Pancreas (tissue), 10 donors: Measurements from ENCODE around the gene IFNAR1. TPM values are rescaled to one million over a fixed set of nuclear protein-coding genes. Genes with fewer than 3 reads are reported as not detected.
"Not testable (repeated sequence)": the region's sequence is repeated elsewhere in the genome, so short reads cannot be mapped to it uniquely, and the experiment has no call there.

ENCODE experiments used
- ATAC-seq, 4 donors: fragments of 200-7000 bp; cut with Tn5 transposase; one replicate each; pipeline versions ENCODE4 v1.8.0 to v1.9.1; 2020; ENCODE audit warnings: mild to moderate bottlenecking in 4 of 4, moderate library complexity in 4 of 4
- DNase-seq, 6 donors: peaks; one replicate each; pipeline ENCODE4 v3.0.0-alpha.2; 2020
- FAIRE-seq: peaks from 2 replicates; lab custom pipeline; 2012; peaks lifted over from hg19 to GRCh38; lab: Jason Lieb, UNC
- H3K27ac ChIP-seq, 4 donors: fragments of 200-600 bp; sonication (generic); 1 replicate in 3 of 4; 2 replicates in 1 of 4; pipeline versions ENCODE4 v1.5.0 to v1.8.0; 2020
- H3K27me3 ChIP-seq, 4 donors: fragments of 200-600 bp; one replicate each; pipeline ENCODE4 v1.8.0; 2021
- H3K36me3 ChIP-seq, 3 donors: fragments of 200-600 bp; sonication (generic) in 1 of 3; one replicate each; pipeline versions ENCODE4 v1.5.0 to v1.8.0; 2020 to 2021
- H3K4me1 ChIP-seq, 3 donors: fragments of 200-600 bp; one replicate each; pipeline ENCODE4 v1.8.0; 2021
- H3K4me3 ChIP-seq, 4 donors: fragments of 200-600 bp; sonication (generic) in 2 of 4; one replicate each; pipeline versions ENCODE4 v1.5.0 to v1.8.0; 2020 to 2021
- H3K9me3 ChIP-seq, 4 donors: fragments of 200-600 bp; one replicate each; pipeline ENCODE4 v1.8.0; 2021
- CTCF ChIP-seq, 4 donors: fragments of 200-600 bp; sonication (generic) in 3 of 4; IDR thresholded peaks; one replicate each; pipeline versions ENCODE4 v1.5.0 to v1.8.0; 2021; ENCODE audit warnings: antibody characterized with exemption in 4 of 4
- WGBS, 2 donors: extraction: QIAGEN DNeasy Blood & Tissue Kit; methylation state at CpG; one replicate each; pipeline ENCODE4 v1.1.7; 2013; 5-methylcytosine and 5-hydroxymethylcytosine counted together
- intact Hi-C, 3 donors: fragments of 100-400 bp; cut with DNase I; formaldehyde crosslinking; loops; one replicate each; pipeline versions ENCODE4 v1.11.1 to v1.14.2; 2022
- polyA plus RNA-seq, 2 donors: library from polyadenylated mRNA; stranded (reverse); fragments of 200-250 nt; gene quantifications; one replicate each; pipeline ENCODE4 v1.2.3, GENCODE V29; 2013
- total RNA-seq, 6 donors: library from RNA; stranded (reverse); fragmentation: NEBNext Ultra II Directional in 4 of 6; extraction: Animal tissue kit (Norgen Biotek cat#: 25700) in 4 of 6; gene quantifications; one replicate each; pipeline versions ENCODE4 v1.2.1 to v1.2.4, GENCODE V29; 2021 to 2023
- donor health status: healthy with polysubstance abuse.
- donor health status: DM: no; HTN: no; CAD: no; lungs with moderate emphysema.
- donor health status: DM: no; HTN: no; CAD: no.
- donor health status: control.
- donor health status: control.
- donor health status: Bipolar disorder and iron deficiency.
- donor health status: DM: yes; HTN: yes; CAD: no.
- donor health status: DM: no; HTN: no; CAD: no.
- donor health status: DM: no; HTN: no; CAD: no.
- donor health status: DM: yes; HTN: yes; CAD: no.

IFNAR1 gene
- total and polyA plus RNA-seq, 8 donors, result 7.5 to 48.5 (median 23.1) TPM

GRCh38 chr21:33315946-33316710, 8.6 kb upstream of the IFNAR1 start:
- Histone ChIP-seq H3K4me3 (no peak overlapping the region), H3K27ac (no peak overlapping the region), H3K9me3 (no peaks in the 10 kb centered on the region), H3K27me3 (no peaks in the 10 kb centered on the region), H3K36me3 (no peaks in the 10 kb centered on the region), H3K4me1 (no peaks in the 10 kb centered on the region)
- ATAC-seq (no peak), FAIRE-seq (no peak), DNase-seq (no peak)
- TF ChIP-seq CTCF (IDR thresholded peaks at IDR 0.05), result no peak
- 70 to 72% methylated on average over 5 of the region's 5 CpGs for WGBS, 2 donors
- intact Hi-C loops, result no loop called here

DNA sequence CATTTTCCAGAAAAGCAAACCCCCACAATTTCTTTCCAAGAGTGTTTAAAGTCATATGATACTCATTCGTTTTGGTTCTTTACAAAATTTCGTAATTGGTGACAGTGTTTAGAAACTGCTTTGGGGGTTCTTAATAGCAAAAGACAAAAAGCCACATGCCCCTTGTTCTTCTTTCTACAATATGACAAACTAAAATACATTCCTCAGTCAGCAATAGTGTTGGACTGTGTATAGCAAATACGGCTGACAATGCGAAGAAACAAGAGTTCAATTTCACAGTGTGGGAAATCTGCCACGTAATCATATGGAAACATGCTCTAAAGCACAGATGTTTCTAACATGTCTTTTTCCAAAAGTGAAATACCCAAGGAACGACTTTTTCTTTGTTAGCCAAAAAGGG, 7.6 kb upstream of the IFNAR1 start:
- H3K27me3 ChIP-seq, result no peaks in the 10 kb centered on the region
- intact Hi-C loops, result no loop called here
- ATAC-seq, result peak in 3 of 4 donors; percentile 25 to 50 (median 39)
- H3K4me1 ChIP-seq, result no peaks in the 10 kb centered on the region
- H3K9me3 ChIP-seq, result no peaks in the 10 kb centered on the region
- no peaks in the 10 kb centered on the region for H3K36me3 ChIP-seq
- H3K27ac ChIP-seq, result no peak overlapping the region
- TF ChIP-seq CTCF (IDR thresholded peaks at IDR 0.05), result no peak
- WGBS, 2 donors, result 28 to 32% methylated on average over 6 of the region's 6 CpGs
- H3K4me3 ChIP-seq, result no peak overlapping the region
- no peak for FAIRE-seq
- no peak for DNase-seq

DNA sequence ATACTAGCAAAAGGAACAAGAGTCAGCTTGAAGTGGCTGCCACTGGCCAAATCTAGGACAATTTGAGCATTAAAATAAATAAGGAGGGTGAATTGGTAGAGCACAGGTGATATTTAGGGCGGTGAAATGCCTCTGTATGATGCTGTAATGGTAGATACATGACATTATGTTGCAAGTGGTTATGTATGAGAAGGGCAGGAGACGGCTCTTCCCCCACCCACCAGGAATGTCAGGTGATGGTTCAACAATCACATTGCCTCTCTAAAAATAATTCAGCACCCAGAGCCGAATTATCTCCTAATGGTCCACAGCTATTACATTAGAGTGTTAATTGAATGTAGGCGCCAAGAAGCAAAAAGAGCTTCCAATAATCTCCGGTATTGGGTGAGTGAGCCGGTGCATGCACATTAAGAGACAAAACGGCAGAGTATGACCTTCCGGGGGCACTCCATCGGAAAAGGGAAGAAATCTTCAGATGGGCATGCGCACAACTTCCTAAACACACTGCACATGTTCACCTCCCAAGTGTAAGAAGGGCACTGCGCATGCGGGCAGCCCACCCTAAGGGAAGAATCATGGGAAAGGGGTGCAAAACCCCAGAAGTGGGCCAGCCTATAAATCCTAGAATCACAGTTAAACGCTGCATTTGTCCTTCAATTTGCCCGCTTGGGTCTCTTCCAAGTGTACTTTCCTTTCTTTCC, 6.8 kb upstream of the IFNAR1 start:
- 87% methylated on average over 14 of the region's 14 CpGs for WGBS, 2 donors
- H3K4me3 ChIP-seq, result no peak overlapping the region
- ATAC-seq, result no peak
- no peak overlapping the region for H3K27ac ChIP-seq
- H3K4me1 ChIP-seq, result no peaks in the 10 kb centered on the region
- no peak for TF ChIP-seq CTCF (IDR thresholded peaks at IDR 0.05)
- no peaks in the 10 kb centered on the region for H3K36me3 ChIP-seq
- intact Hi-C loops, result no loop called here
- FAIRE-seq, result no peak
- no peaks in the 10 kb centered on the region for H3K9me3 ChIP-seq
- H3K27me3 ChIP-seq, result no peaks in the 10 kb centered on the region
- DNase-seq, result no peak

DNA sequence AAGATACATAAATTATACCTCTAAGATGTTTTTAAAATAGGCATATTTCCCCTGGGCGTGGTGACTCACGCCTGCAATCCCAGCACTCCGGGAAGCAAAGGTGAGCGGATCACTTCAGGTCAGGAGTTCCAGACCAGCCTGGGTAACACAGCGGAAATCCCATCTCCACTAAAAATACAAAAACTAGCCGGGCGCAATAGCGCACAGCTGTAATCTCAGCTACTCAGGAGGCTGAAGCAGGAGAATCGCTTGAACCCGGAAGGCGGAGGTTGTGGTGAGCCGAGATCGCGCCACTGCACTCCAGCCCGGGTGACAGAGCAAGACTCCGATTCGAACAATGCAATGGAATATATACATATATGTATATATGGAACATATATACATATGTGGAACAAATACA, 3.8 kb upstream of the IFNAR1 start:
- FAIRE-seq, H3K9me3 ChIP-seq, ATAC-seq, H3K36me3 ChIP-seq, H3K4me3 ChIP-seq, DNase-seq, H3K27me3 ChIP-seq, H3K4me1 ChIP-seq, intact Hi-C loops, H3K27ac ChIP-seq: not testable (repeated sequence)
- 83 to 90% methylated on average over 17 of the region's 17 CpGs for WGBS, 2 donors

DNA sequence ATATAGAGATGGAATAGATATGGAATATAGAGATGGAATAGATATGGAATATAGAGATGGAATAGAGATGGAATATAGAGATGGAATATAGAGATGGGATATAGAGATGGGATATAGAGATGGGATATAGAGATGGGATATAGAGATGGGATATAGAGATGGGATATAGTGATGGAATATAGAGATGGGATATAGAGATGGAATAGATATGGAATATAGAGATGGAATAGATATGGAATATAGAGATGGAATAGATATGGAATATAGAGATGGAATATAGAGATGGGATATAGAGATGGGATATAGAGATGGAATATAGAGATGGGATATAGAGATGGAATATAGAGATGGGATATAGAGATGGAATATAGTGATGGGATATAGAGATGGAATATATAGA, 1.2 kb upstream of the IFNAR1 start:
- H3K27me3 ChIP-seq, intact Hi-C loops, ATAC-seq, H3K36me3 ChIP-seq, DNase-seq, H3K9me3 ChIP-seq, H3K27ac ChIP-seq: not testable (repeated sequence)
- H3K4me1 ChIP-seq, result peaks cover 0 to 25% (median 15%) of the 10 kb centered on the region in 3 donors
- peak; percentile 93 for FAIRE-seq
- peak overlapping the region in 3 of 4 donors; percentile 47 to 92 (median 87) for H3K4me3 ChIP-seq
